HEK293 (cell line): ENCODE data around the gene ADK.

Experiments
- BCL11B ChIP-seq: fragments of 450-650 bp; formaldehyde crosslinking; IDR thresholded peaks from 2 replicates; pipeline ENCODE4 v1.5.1; 2016; ENCODE audit warnings: low read depth, missing biosample characterization, missing genetic modification characterization
- CTCF ChIP-seq: fragments of 450-650 bp; formaldehyde crosslinking; IDR thresholded peaks from 2 replicates; pipeline ENCODE4 v1.5.1; 2016; ENCODE audit warnings: missing biosample characterization, missing genetic modification characterization
- PRDM10 ChIP-seq: fragments of 450-650 bp; formaldehyde crosslinking; IDR thresholded peaks from 2 replicates; pipeline ENCODE4 v1.5.1; 2016; ENCODE audit warnings: missing biosample characterization, missing genetic modification characterization
- RBAK ChIP-seq: fragments of 450-650 bp; formaldehyde crosslinking; IDR thresholded peaks from 2 replicates; pipeline ENCODE4 v1.5.1; 2016; ENCODE audit warnings: missing biosample characterization, missing genetic modification characterization
- REST ChIP-seq: fragments of 450-650 bp; formaldehyde crosslinking; IDR thresholded peaks from 2 replicates; pipeline ENCODE4 v1.5.1; 2016; ENCODE audit warnings: missing biosample characterization, missing genetic modification characterization
- SCRT1 ChIP-seq: fragments of 450-650 bp; formaldehyde crosslinking; IDR thresholded peaks from 2 replicates; pipeline ENCODE4 v1.5.1; 2016; ENCODE audit warnings: missing biosample characterization, missing genetic modification characterization, borderline replicate concordance
- YY1 ChIP-seq: fragments of 450-650 bp; formaldehyde crosslinking; IDR thresholded peaks from 2 replicates; pipeline ENCODE4 v1.5.1; 2018; ENCODE audit warnings: missing biosample characterization, missing genetic modification characterization
- ZIC2 ChIP-seq: fragments of 450-650 bp; formaldehyde crosslinking; IDR thresholded peaks from 2 replicates; pipeline ENCODE4 v1.5.1; 2016; ENCODE audit warnings: missing biosample characterization, missing genetic modification characterization
- ZNF629 ChIP-seq: fragments of 450-650 bp; formaldehyde crosslinking; IDR thresholded peaks from 2 replicates; pipeline ENCODE4 v1.5.1; 2017; ENCODE audit warnings: missing biosample characterization, missing genetic modification characterization
- ZNF837 ChIP-seq: fragments of 450-650 bp; formaldehyde crosslinking; IDR thresholded peaks from 2 replicates; pipeline ENCODE4 v1.5.1; 2016; ENCODE audit warnings: missing biosample characterization, missing genetic modification characterization

GRCh38 chr10:74490551-74490950 is 339.5 kb downstream of the ADK start:
- TF ChIP-seq CTCF (tag by site-specific recombination) (no peak), YY1 (no peak), ZNF629 (tag by site-specific recombination) (no peak), RBAK (tag by site-specific recombination) (no peak), BCL11B (tag by site-specific recombination) (no peak), SCRT1 (tag by site-specific recombination) (no peak), PRDM10 (tag by site-specific recombination) (no peak), ZNF837 (tag by site-specific recombination) (no peak), REST (tag by site-specific recombination) (no peak), ZIC2 (tag by site-specific recombination) (no peak)
